Naive thymus-derived CD4-positive, alpha-beta T cell (primary cell): ENCODE measurements around the gene SLITRK5. TPM values are rescaled to one million over a fixed set of nuclear protein-coding genes. Genes with fewer than 3 reads are reported as not detected.
A peak's percentile ranks its signal among the peaks of the same experiment; 100 is the strongest.

Experiments used
- ATAC-seq: fragments of 150-1000 bp; cut with Tn5 transposase; 2 replicates; pipeline ENCODE4 v1.10.0; 2021; ENCODE audit warnings: mild to moderate bottlenecking, moderate library complexity
- CTCF ChIA-PET: fragments of 350-600 bp; sonication (Branson Sonifier 250); formaldehyde crosslinking; loops from one replicate; lab custom pipeline; 2021; ENCODE audit warnings: antibody characterized with exemption; lab: Charles Lee
- POLR2A ChIA-PET: fragments of 350-600 bp; sonication (Branson Sonifier 250); formaldehyde crosslinking; loops from one replicate; lab custom pipeline; 2021; ENCODE audit warnings: antibody characterized with exemption, inconsistent platforms; lab: Charles Lee
- DNase-seq, 9 donors: peaks; one replicate each; pipeline versions ENCODE4 v3.0.0 to v3.0.0-alpha.2; 2020 to 2022; ENCODE audit warnings: mixed read lengths in 1 of 9
- H3K27ac ChIP-seq: one replicate; pipeline ENCODE4 v1.7.0; 2013; ENCODE audit warnings: mild to moderate bottlenecking, low read depth, low read length, moderate library complexity
- H3K27me3 ChIP-seq, 2 donors: one replicate each; pipeline ENCODE4 v1.7.0; 2013; ENCODE audit warnings: low read length in 2 of 2, mild to moderate bottlenecking in 2 of 2, moderate library complexity in 2 of 2; ENCODE audit not compliant: control insufficient read depth in 2 of 2, insufficient read depth in 2 of 2
- H3K36me3 ChIP-seq, 3 experiments: 1 replicate in 2 of 3; 2 replicates in 1 of 3; pipeline ENCODE4 v1.7.0; 2013; ENCODE audit warnings: low read length in 3 of 3, mild to moderate bottlenecking in 3 of 3, moderate library complexity in 1 of 3; ENCODE audit not compliant: insufficient read depth in 3 of 3, control insufficient read depth in 2 of 3
- H3K4me1 ChIP-seq, 2 donors: one replicate each; pipeline ENCODE4 v1.7.0; 2013; ENCODE audit warnings: low read length in 2 of 2, mild to moderate bottlenecking in 2 of 2, moderate library complexity in 1 of 2; ENCODE audit not compliant: control insufficient read depth in 2 of 2, insufficient read depth in 2 of 2
- H3K4me3 ChIP-seq: 2 replicates; pipeline ENCODE4 v1.7.0; 2013; ENCODE audit warnings: mild to moderate bottlenecking, low read length
- H3K9me3 ChIP-seq, 3 experiments: 1 replicate in 2 of 3; 2 replicates in 1 of 3; pipeline ENCODE4 v1.7.0; 2013; ENCODE audit warnings: low read length in 3 of 3; ENCODE audit not compliant: control insufficient read depth in 2 of 3
- H3K27ac Mint-ChIP-seq, 9 donors: one replicate each; pipeline ENCODE4 v1.8.0; 2020 to 2022; ENCODE audit warnings: mixed read lengths in 9 of 9, mild to moderate bottlenecking in 8 of 9, moderate library complexity in 5 of 9, inconsistent platforms in 2 of 9
- H3K27me3 Mint-ChIP-seq, 5 donors: one replicate each; pipeline ENCODE4 v1.8.0; 2021 to 2022; ENCODE audit warnings: mixed read lengths in 5 of 5, mild to moderate bottlenecking in 1 of 5
- H3K36me3 Mint-ChIP-seq, 5 donors: one replicate each; pipeline ENCODE4 v1.8.0; 2020 to 2022; ENCODE audit warnings: mixed read lengths in 5 of 5, mild to moderate bottlenecking in 3 of 5, inconsistent platforms in 1 of 5
- H3K4me1 Mint-ChIP-seq, 7 donors: one replicate each; pipeline ENCODE4 v1.8.0; 2020 to 2022; ENCODE audit warnings: mixed read lengths in 7 of 7, mild to moderate bottlenecking in 3 of 7, inconsistent platforms in 1 of 7
- H3K4me3 Mint-ChIP-seq, 10 donors: one replicate each; pipeline ENCODE4 v1.8.0; 2020 to 2022; ENCODE audit warnings: mild to moderate bottlenecking in 10 of 10, mixed read lengths in 10 of 10, moderate library complexity in 6 of 10, inconsistent platforms in 2 of 10
- H3K9me3 Mint-ChIP-seq, 11 donors: one replicate each; pipeline ENCODE4 v1.8.0; 2020 to 2022; ENCODE audit warnings: mixed read lengths in 11 of 11, mild to moderate bottlenecking in 4 of 11, inconsistent platforms in 1 of 11, moderate library complexity in 1 of 11
- intact Hi-C, 2 donors: fragments of 100-400 bp; cut with micrococcal nuclease; formaldehyde crosslinking; loops; one replicate each; pipeline ENCODE4 v1.15.1; 2023
- polyA plus RNA-seq, 2 donors: library from polyadenylated mRNA; unstranded; fragments of 300-500 nt; fragmentation: Illumina TruSeq; gene quantifications; one replicate each; pipeline ENCODE4 v1.2.3, GENCODE V29; 2021
- total RNA-seq, 6 experiments: library from RNA in 5 of 6; stranded (reverse) in 5 of 6; gene quantifications; 1 replicate in 5 of 6; 2 replicates in 1 of 6; pipeline ENCODE4 v1.2.3 and lab custom pipeline; 2021 to 2026

SLITRK5 gene
- total and polyA plus RNA-seq, 7 experiments from 2014 or later, result 0.05 to 0.12 (median 0.05) TPM; not detected in 3

DNA sequence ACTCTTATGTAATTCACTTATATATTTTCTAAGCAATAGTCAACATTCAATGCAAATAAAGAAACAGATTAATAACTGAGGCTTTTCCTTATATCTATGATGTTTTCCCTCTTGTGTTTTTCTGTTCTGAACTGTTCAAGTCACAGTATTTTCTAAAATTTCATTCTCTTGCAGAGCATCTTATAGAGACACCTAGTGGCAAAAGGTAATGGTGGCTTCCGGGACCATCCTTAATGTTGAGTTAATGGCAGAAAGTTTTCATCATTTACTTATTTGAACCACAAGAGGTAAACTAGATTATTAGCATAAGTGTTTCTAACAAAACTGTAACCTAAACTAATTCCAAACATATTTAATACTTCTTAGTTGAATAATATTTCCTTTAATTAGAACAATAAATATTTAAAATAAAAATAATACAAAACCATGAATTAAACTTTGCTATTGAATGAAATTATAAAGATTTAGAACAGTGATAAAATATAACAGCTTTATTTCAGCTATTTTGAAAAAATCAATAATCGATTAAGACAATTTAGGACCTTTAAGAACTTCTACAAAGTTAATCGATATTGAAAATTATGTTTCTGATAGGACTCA is 1.7 kb upstream of the SLITRK5 start:
- Histone ChIP-seq H3K9me3 (no peaks in the 10 kb centered on the region), H3K27me3 (peaks cover 5 to 13% of the 10 kb centered on the region in 2 donors), H3K4me3 (no peak overlapping the region), H3K4me1 (no peaks in the 10 kb centered on the region), H3K36me3 (no peaks in the 10 kb centered on the region), H3K27ac (no peak overlapping the region)
- Mint-ChIP-seq H3K27me3 (peaks cover 29 to 47% (median 36%) of the 10 kb centered on the region in 5 donors), H3K9me3 (peaks cover 0 to 18% (median 6%) of the 10 kb centered on the region in 11 donors), H3K4me1 (peaks cover 8 to 34% (median 23%) of the 10 kb centered on the region in 7 donors), H3K4me3 (no peak overlapping the region), H3K36me3 (peaks cover 0 to 4% (median 0%) of the 10 kb centered on the region in 5 donors), H3K27ac (no peak overlapping the region)
- DNase-seq, result no peak
- intact Hi-C loops, result loop anchor here in 1 of 2 donors (10.0 kb wide), 1 partner anchor 795 kb away; no protein-coding TSS in a partner anchor
- no peak for ATAC-seq
- CTCF ChIA-PET, result interaction anchor here (0.7 kb wide), 1 partner anchor 1716 kb away, joined by 3 read pairs; no protein-coding TSS in a partner anchor
- POLR2A ChIA-PET, result no interaction called here

DNA sequence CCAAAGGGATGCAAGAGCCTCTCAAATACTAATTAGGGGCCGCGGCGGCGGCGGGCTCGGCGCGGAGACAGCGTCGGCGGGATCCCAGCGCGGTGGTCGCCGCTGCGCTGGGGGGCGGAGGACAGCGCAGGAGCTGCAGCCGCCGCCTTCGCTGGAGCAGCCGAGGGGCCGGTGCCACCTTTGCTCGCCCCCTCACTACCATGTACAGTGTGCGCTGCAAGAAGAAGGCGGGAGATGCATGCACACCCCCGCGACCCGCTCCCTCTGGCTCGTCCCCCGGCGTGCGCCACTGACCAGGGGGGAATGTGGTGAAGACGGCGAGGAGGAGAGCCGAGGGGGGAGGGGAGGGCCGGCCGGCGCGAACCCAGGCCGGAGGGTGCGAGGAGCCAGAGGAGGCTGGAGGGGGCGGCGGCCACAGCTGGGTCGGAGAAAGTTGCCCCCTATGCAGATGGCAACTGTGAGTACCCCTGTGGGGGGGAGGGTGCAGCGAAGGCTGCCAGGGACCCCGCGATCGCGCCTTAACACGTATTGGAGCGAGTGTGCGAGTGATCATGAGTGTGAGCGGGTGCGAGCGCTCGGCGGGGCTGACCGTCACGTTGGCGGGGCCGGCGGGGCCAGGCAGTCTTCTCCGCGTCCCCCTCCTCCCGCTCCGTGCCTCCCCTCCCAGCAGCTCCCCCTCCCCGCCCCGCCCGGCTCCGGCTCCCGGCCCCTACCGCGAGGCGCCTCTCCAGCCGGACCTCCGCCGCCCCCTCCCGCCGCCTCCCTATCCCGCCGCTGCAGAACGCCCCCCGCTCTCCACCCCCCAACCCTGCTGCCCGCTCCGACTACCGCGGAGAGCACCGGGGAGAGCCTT is 808 bp downstream of the SLITRK5 start:
- H3K36me3 ChIP-seq, result no peaks in the 10 kb centered on the region
- H3K4me1 ChIP-seq, result no peaks in the 10 kb centered on the region
- POLR2A ChIA-PET, result no interaction called here
- peaks cover 5 to 29% of the 10 kb centered on the region in 2 donors for H3K27me3 ChIP-seq
- Mint-ChIP-seq H3K27me3 (peaks cover 44 to 65% (median 58%) of the 10 kb centered on the region in 5 donors), H3K27ac (no peak overlapping the region), H3K4me1 (peaks cover 8 to 39% (median 23%) of the 10 kb centered on the region in 7 donors), H3K9me3 (peaks cover 0 to 20% (median 6%) of the 10 kb centered on the region in 11 donors), H3K36me3 (peaks cover 0 to 4% (median 0%) of the 10 kb centered on the region in 5 donors), H3K4me3 (peak overlapping the region; percentile 61 to 87 (median 81))
- CTCF ChIA-PET, result no interaction called here
- intact Hi-C loops, result loop anchor here in 1 of 2 donors (2.0 kb wide), 1 partner anchor 1395 kb away; no protein-coding TSS in a partner anchor
- H3K4me3 ChIP-seq, result peak overlapping the region; percentile 30
- peaks cover 0 to 2% (median 0%) of the 10 kb centered on the region in 3 experiments for H3K9me3 ChIP-seq
- ATAC-seq, result peak; percentile 16
- no peak overlapping the region for H3K27ac ChIP-seq
- DNase-seq, result no peak

DNA sequence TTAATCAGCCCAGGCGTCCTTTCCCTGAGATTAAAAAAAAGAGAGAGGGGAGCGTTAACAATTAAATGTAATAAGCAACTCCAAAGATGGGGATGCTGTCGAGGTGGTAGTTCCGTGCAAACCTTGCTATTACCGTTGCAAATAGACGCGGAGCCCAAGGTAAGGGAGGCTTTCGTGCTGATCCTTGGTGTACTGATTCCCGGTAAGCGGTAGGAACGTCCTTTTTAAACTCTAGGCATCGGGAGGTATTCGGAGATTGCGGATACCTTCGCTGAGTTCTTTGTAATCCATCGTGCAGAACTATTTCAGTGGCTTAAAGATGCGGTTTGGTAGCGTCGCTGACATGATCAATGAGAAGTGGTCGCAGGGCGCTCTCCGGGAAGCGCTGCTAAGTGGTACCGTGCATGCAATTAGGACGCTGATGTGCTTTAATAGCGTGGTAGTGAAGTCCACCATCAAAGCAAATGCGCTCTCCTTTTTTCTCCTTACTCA is 3.1 kb downstream of the SLITRK5 start:
- H3K9me3 Mint-ChIP-seq, result peaks cover 0 to 29% (median 6%) of the 10 kb centered on the region in 11 donors
- peaks cover 10 to 53% (median 29%) of the 10 kb centered on the region in 7 donors for H3K4me1 Mint-ChIP-seq
- peak overlapping the region in 4 of 10 donors; percentile 38 to 87 (median 76) for H3K4me3 Mint-ChIP-seq
- intact Hi-C loops, result no loop called here
- Histone ChIP-seq H3K27ac (no peak overlapping the region), H3K4me3 (no peak overlapping the region), H3K36me3 (no peaks in the 10 kb centered on the region), H3K27me3 (peaks cover 5 to 39% of the 10 kb centered on the region in 2 donors), H3K4me1 (no peaks in the 10 kb centered on the region), H3K9me3 (peaks cover 0 to 5% (median 0%) of the 10 kb centered on the region in 3 experiments)
- POLR2A ChIA-PET, result interaction anchor here (0.6 kb wide), 1 partner anchor 53 kb away, joined by 3 read pairs; no protein-coding TSS in a partner anchor
- H3K27me3 Mint-ChIP-seq, result peaks cover 49 to 78% (median 75%) of the 10 kb centered on the region in 5 donors
- DNase-seq (no peak), ATAC-seq (no peak)
- CTCF ChIA-PET, result no interaction called here
- H3K27ac Mint-ChIP-seq, result peak overlapping the region in 2 of 9 donors; percentile 14 to 18
- peaks cover 0 to 4% (median 0%) of the 10 kb centered on the region in 5 donors for H3K36me3 Mint-ChIP-seq

DNA sequence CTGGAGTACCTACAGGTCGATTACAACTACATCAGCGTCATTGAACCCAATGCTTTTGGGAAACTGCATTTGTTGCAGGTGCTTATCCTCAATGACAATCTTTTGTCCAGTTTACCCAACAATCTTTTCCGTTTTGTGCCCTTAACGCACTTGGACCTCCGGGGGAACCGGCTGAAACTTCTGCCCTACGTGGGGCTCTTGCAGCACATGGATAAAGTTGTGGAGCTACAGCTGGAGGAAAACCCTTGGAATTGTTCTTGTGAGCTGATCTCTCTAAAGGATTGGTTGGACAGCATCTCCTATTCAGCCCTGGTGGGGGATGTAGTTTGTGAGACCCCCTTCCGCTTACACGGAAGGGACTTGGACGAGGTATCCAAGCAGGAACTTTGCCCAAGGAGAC is 4.7 kb downstream of the SLITRK5 start:
- peaks cover 5 to 39% of the 10 kb centered on the region in 2 donors for H3K27me3 ChIP-seq
- Mint-ChIP-seq H3K27me3 (peaks cover 46 to 79% (median 70%) of the 10 kb centered on the region in 5 donors), H3K4me1 (peaks cover 10 to 49% (median 26%) of the 10 kb centered on the region in 7 donors), H3K27ac (no peak overlapping the region), H3K9me3 (peaks cover 0 to 28% (median 6%) of the 10 kb centered on the region in 11 donors), H3K36me3 (peaks cover 0 to 4% (median 0%) of the 10 kb centered on the region in 5 donors), H3K4me3 (peak overlapping the region in 1 of 10 donors; percentile 28)
- no peaks in the 10 kb centered on the region for H3K4me1 ChIP-seq
- H3K27ac ChIP-seq, result no peak overlapping the region
- DNase-seq (no peak), ATAC-seq (no peak)
- H3K4me3 ChIP-seq, result no peak overlapping the region
- ChIA-PET CTCF (no interaction called here), POLR2A (no interaction called here)
- peaks cover 0 to 5% (median 0%) of the 10 kb centered on the region in 3 experiments for H3K9me3 ChIP-seq
- no peaks in the 10 kb centered on the region for H3K36me3 ChIP-seq
- intact Hi-C loops, result no loop called here

DNA sequence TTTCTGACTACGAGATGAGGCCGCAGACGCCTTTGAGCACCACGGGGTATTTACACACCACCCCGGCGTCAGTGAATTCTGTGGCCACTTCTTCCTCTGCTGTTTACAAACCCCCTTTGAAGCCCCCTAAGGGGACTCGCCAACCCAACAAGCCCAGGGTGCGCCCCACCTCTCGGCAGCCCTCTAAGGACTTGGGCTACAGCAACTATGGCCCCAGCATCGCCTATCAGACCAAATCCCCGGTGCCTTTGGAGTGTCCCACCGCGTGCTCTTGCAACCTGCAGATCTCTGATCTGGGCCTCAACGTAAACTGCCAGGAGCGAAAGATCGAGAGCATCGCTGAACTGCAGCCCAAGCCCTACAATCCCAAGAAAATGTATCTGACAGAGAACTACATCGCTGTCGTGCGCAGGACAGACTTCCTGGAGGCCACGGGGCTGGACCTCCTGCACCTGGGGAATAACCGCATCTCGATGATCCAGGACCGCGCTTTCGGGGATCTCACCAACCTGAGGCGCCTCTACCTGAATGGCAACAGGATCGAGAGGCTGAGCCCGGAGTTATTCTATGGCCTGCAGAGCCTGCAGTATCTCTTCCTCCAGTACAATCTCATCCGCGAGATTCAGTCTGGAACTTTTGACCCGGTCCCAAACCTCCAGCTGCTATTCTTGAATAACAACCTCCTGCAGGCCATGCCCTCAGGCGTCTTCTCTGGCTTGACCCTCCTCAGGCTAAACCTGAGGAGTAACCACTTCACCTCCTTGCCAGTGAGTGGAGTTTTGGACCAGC is 5.3 kb downstream of the SLITRK5 start:
- Mint-ChIP-seq H3K4me3 (peak overlapping the region in 4 of 10 donors; percentile 11 to 58 (median 34)), H3K36me3 (peaks cover 0 to 4% (median 0%) of the 10 kb centered on the region in 5 donors), H3K4me1 (peaks cover 9 to 43% (median 22%) of the 10 kb centered on the region in 7 donors), H3K27me3 (peaks cover 40 to 74% (median 64%) of the 10 kb centered on the region in 5 donors), H3K9me3 (peaks cover 0 to 25% (median 6%) of the 10 kb centered on the region in 11 donors), H3K27ac (no peak overlapping the region)
- H3K4me1 ChIP-seq, result no peaks in the 10 kb centered on the region
- H3K27ac ChIP-seq, result no peak overlapping the region
- no peak overlapping the region for H3K4me3 ChIP-seq
- H3K36me3 ChIP-seq, result no peaks in the 10 kb centered on the region
- DNase-seq, result no peak
- intact Hi-C loops, result no loop called here
- H3K27me3 ChIP-seq, result peaks cover 5 to 39% of the 10 kb centered on the region in 2 donors
- ATAC-seq, result no peak
- ChIA-PET POLR2A (no interaction called here), CTCF (no interaction called here)
- H3K9me3 ChIP-seq, result peaks cover 0 to 5% (median 0%) of the 10 kb centered on the region in 3 experiments
